IMR-90 (cell line): ENCODE measurements around the gene GPHA2. TPM values are rescaled to one million over a fixed set of nuclear protein-coding genes. Genes with fewer than 3 reads are reported as not detected.
A peak's percentile ranks its signal among the peaks of the same experiment; 100 is the strongest.

Experiments used
- ATAC-seq: fragments of 200-7000 bp; cut with Tn5 transposase; 2 replicates; pipeline ENCODE4 v1.9.1; 2020; ENCODE audit warnings: low read depth, mild to moderate bottlenecking, moderate library complexity
- BruUV-seq: library from RNA; stranded (reverse); fragments of 400-500 nt; replicated peaks from 2 replicates; lab custom pipeline; 2021; lab: Mats Ljungman, UMichigan
- CTCF ChIA-PET: fragments of 300-600 bp; formaldehyde crosslinking; extraction: SDS; loops from one replicate; lab custom pipeline; 2021; ENCODE audit warnings: antibody characterized with exemption; lab: Yijun Ruan, JAX
- POLR2A ChIA-PET: fragments of 300-600 bp; sonication (Branson Sonifier 250); formaldehyde crosslinking; loops from one replicate; lab custom pipeline; 2022; ENCODE audit warnings: antibody characterized with exemption; ENCODE audit not compliant: unreplicated experiment; lab: Charles Lee
- DNase-seq: peaks from one replicate; pipeline ENCODE4 v3.0.0; 2013
- H2AFZ ChIP-seq: replicated peaks from 2 replicates; pipeline ENCODE3; 2013; ENCODE audit warnings: low read length, mild to moderate bottlenecking; ENCODE audit not compliant: poor library complexity
- H2AK5ac ChIP-seq: 2 replicates; pipeline ENCODE4 v1.6.1; 2013; ENCODE audit warnings: low read depth, low read length, inconsistent platforms
- H2AK9ac ChIP-seq: replicated peaks from 2 replicates; pipeline ENCODE3; 2013; ENCODE audit warnings: mild to moderate bottlenecking, low read depth, low read length, moderate library complexity; ENCODE audit not compliant: poor library complexity
- H2BK120ac ChIP-seq: 2 replicates; pipeline ENCODE4 v1.6.1; 2013; ENCODE audit warnings: low read depth, low read length, inconsistent platforms
- H2BK15ac ChIP-seq: 3 replicates; pipeline ENCODE4 v1.6.1; 2013; ENCODE audit warnings: low read depth, low read length, inconsistent platforms
- H2BK20ac ChIP-seq: 2 replicates; pipeline ENCODE4 v1.6.1; 2013; ENCODE audit warnings: low read depth, mild to moderate bottlenecking, inconsistent platforms, low read length, moderate library complexity
- H2BK5ac ChIP-seq: 2 replicates; pipeline ENCODE4 v1.6.1; 2013; ENCODE audit warnings: mild to moderate bottlenecking, low read depth, low read length, inconsistent platforms; ENCODE audit not compliant: poor library complexity, severe bottlenecking
- H3K14ac ChIP-seq: replicated peaks from 2 replicates; pipeline ENCODE4 v1.6.1; 2013; ENCODE audit warnings: low read depth, low read length, inconsistent platforms
- H3K18ac ChIP-seq: 2 replicates; pipeline ENCODE4 v1.6.1; 2013; ENCODE audit warnings: low read depth, low read length, control low read depth
- H3K23ac ChIP-seq: 2 replicates; pipeline ENCODE4 v1.6.1; 2013; ENCODE audit warnings: low read depth, low read length, inconsistent platforms
- H3K27ac ChIP-seq: 2 replicates; pipeline ENCODE4 v1.5.1; 2013; ENCODE audit warnings: mild to moderate bottlenecking, control low read depth, low read length; ENCODE audit not compliant: insufficient read depth
- H3K27me3 ChIP-seq: 2 replicates; pipeline ENCODE4 v1.6.1; 2013; ENCODE audit warnings: low read length; ENCODE audit not compliant: control insufficient read depth, insufficient read depth
- H3K36me3 ChIP-seq: 2 replicates; pipeline ENCODE4 v1.6.1; 2013; ENCODE audit warnings: low read length, mixed read lengths; ENCODE audit not compliant: control insufficient read depth, insufficient read depth
- H3K4ac ChIP-seq: 2 replicates; pipeline ENCODE4 v1.6.1; 2013; ENCODE audit warnings: low read depth, low read length, inconsistent platforms
- H3K4me1 ChIP-seq: 2 replicates; pipeline ENCODE4 v1.6.1; 2013; ENCODE audit warnings: low read length, mixed read lengths; ENCODE audit not compliant: control insufficient read depth, insufficient read depth
- H3K4me2 ChIP-seq: 2 replicates; pipeline ENCODE4 v1.6.1; 2013; ENCODE audit warnings: low read depth, mild to moderate bottlenecking, control low read depth, low read length, moderate library complexity
- H3K4me3 ChIP-seq: 2 replicates; pipeline ENCODE4 v1.5.1; 2013; ENCODE audit warnings: low read depth, mild to moderate bottlenecking, control low read depth, low read length, moderate library complexity; ENCODE audit not compliant: insufficient read depth
- H3K56ac ChIP-seq: 2 replicates; pipeline ENCODE4 v1.6.1; 2013; ENCODE audit warnings: low read length, inconsistent platforms; ENCODE audit not compliant: insufficient read depth; ENCODE audit errors: extremely low read depth
- H3K79me1 ChIP-seq, 2 experiments: 2 replicates each; pipeline ENCODE4 v1.6.1; 2013; ENCODE audit warnings: low read length in 2 of 2, inconsistent platforms in 1 of 2, low read depth in 1 of 2
- H3K9ac ChIP-seq: 2 replicates; pipeline ENCODE4 v1.6.1; 2013; ENCODE audit warnings: low read depth, low read length, control low read depth
- H3K9me1 ChIP-seq: 2 replicates; pipeline ENCODE4 v1.6.1; 2013; ENCODE audit warnings: low read length, inconsistent platforms; ENCODE audit not compliant: insufficient read depth
- H3K9me3 ChIP-seq: 2 replicates; pipeline ENCODE4 v1.6.1; 2013; ENCODE audit warnings: low read length; ENCODE audit not compliant: control insufficient read depth, insufficient read depth
- H4K20me1 ChIP-seq: 2 replicates; pipeline ENCODE4 v1.6.1; 2013; ENCODE audit warnings: low read length, inconsistent platforms; ENCODE audit not compliant: insufficient read depth
- H4K5ac ChIP-seq: 2 replicates; pipeline ENCODE4 v1.6.1; 2013; ENCODE audit warnings: mild to moderate bottlenecking, low read depth, low read length, control low read depth
- H4K8ac ChIP-seq, 2 experiments: 2 replicates each; pipeline ENCODE4 v1.6.1; 2013; ENCODE audit warnings: low read depth in 2 of 2, low read length in 2 of 2, control low read depth in 1 of 2, inconsistent platforms in 1 of 2
- H4K91ac ChIP-seq: 2 replicates; pipeline ENCODE4 v1.6.1; 2013; ENCODE audit warnings: low read depth, low read length, inconsistent platforms; ENCODE audit not compliant: insufficient read depth
- CEBPB ChIP-seq: IDR thresholded peaks from 2 replicates; pipeline ENCODE4 v1.6.1; 2012; ENCODE audit warnings: low read depth, low read length, improper control_type of control experiment
- CHD1 ChIP-seq: IDR thresholded peaks from 2 replicates; pipeline ENCODE4 v1.6.1; 2012; ENCODE audit warnings: low read depth, low read length, improper control_type of control experiment
- FOS ChIP-seq: fragments of 150-350 bp; IDR thresholded peaks from 2 replicates; pipeline ENCODE4 v1.6.1; 2016; ENCODE audit warnings: low read depth, low read length
- MAFK ChIP-seq: IDR thresholded peaks from 2 replicates; pipeline ENCODE4 v1.6.1; 2012; ENCODE audit warnings: low read depth, low read length, improper control_type of control experiment
- MAZ ChIP-seq: IDR thresholded peaks from 2 replicates; pipeline ENCODE4 v1.6.1; 2012; ENCODE audit warnings: low read depth, mild to moderate bottlenecking, low read length, improper control_type of control experiment, moderate library complexity, borderline replicate concordance
- MXI1 ChIP-seq: IDR thresholded peaks from 2 replicates; pipeline ENCODE4 v1.6.1; 2012; ENCODE audit warnings: low read depth, mild to moderate bottlenecking, low read length, moderate library complexity, borderline replicate concordance
- NFE2L2 ChIP-seq: fragments of 150-350 bp; IDR thresholded peaks from 2 replicates; pipeline ENCODE4 v1.6.1; 2016; ENCODE audit warnings: low read depth, mild to moderate bottlenecking, low read length
- POLR2A ChIP-seq: IDR thresholded peaks from 2 replicates; pipeline ENCODE4 v1.6.1; 2012; ENCODE audit warnings: mild to moderate bottlenecking, low read depth, low read length
- RAD21 ChIP-seq: IDR thresholded peaks from 2 replicates; pipeline ENCODE4 v1.6.1; 2012; ENCODE audit warnings: low read length, improper control_type of control experiment
- RCOR1 ChIP-seq: IDR thresholded peaks from 2 replicates; pipeline ENCODE4 v1.6.1; 2012; ENCODE audit warnings: mild to moderate bottlenecking, low read length, improper control_type of control experiment; ENCODE audit not compliant: insufficient replicate concordance
- RFX5 ChIP-seq: IDR thresholded peaks from 2 replicates; pipeline ENCODE4 v1.8.0; 2012; ENCODE audit warnings: low read depth, mild to moderate bottlenecking, low read length, moderate library complexity
- SMC3 ChIP-seq: fragments of 150-350 bp; IDR thresholded peaks from 2 replicates; pipeline ENCODE4 v1.6.1; 2016; ENCODE audit warnings: low read depth, mild to moderate bottlenecking, antibody characterized with exemption, low read length, moderate library complexity
- WGBS, 2 experiments: methylation state at CpG; one replicate each; pipeline versions ENCODE4 v1.1.5 to v1.1.7; 2013; ENCODE audit warnings: missing lambda C conversion rate in 2 of 2; ENCODE audit not compliant: insufficient read length in 1 of 2; ENCODE audit errors: extremely low coverage in 2 of 2; 5-methylcytosine and 5-hydroxymethylcytosine counted together
- dilution Hi-C: fragments of 300-500 bp; cut with HindIII; formaldehyde crosslinking; loops from one replicate; pipeline ENCODE4 v1.14.3; 2018; ENCODE audit warnings: low sequenced_read_pairs; ENCODE audit not compliant: unreplicated experiment
- in situ Hi-C: fragments of 300-500 bp; cut with MboI; formaldehyde crosslinking; loops from 3 replicates; pipeline ENCODE4 v1.14.3; 2019; ENCODE audit warnings: low sequenced_read_pairs, inconsistent platforms, mixed read lengths
- intact Hi-C: fragments of 100-400 bp; cut with micrococcal nuclease; formaldehyde crosslinking; loops from 2 replicates; pipeline ENCODE4 v1.10.0; 2022
- polyA plus RNA-seq, 3 experiments: library from polyadenylated mRNA; depleted of rRNA; stranded (reverse); fragments of >200 nt; gene quantifications; 2 replicates each; pipeline ENCODE4 v1.2.3, GENCODE V29; 2012; ENCODE audit warnings: low replicate concordance in 1 of 3
- total RNA-seq: library from RNA; depleted of rRNA; stranded (reverse); fragments of >200 nt; gene quantifications from 2 replicates; pipeline ENCODE4 v1.2.3, GENCODE V29; 2012
- TF ChIP-seq, protein P1 (sequence below): fragments of 150-350 bp; IDR thresholded peaks from 2 replicates; pipeline ENCODE4 v1.6.1; 2016; ENCODE audit warnings: low read depth, mild to moderate bottlenecking, low read length, moderate library complexity, borderline replicate concordance
- TF ChIP-seq, protein P2 (sequence below): fragments of 150-350 bp; IDR thresholded peaks from 2 replicates; pipeline ENCODE4 v1.6.1; 2017; ENCODE audit warnings: mild to moderate bottlenecking, antibody characterized with exemption, low read length, low read depth
- TF ChIP-seq, protein P3 (sequence below): conservative IDR thresholded peaks from 2 replicates; pipeline ENCODE4 v1.5.1; 2012; ENCODE audit warnings: mild to moderate bottlenecking, low read depth, low read length, improper control_type of control experiment

GPHA2 gene
- total and polyA plus RNA-seq, 2 of the 4 experiments (the other 2 are of a cell fraction), result not detected

DNA sequence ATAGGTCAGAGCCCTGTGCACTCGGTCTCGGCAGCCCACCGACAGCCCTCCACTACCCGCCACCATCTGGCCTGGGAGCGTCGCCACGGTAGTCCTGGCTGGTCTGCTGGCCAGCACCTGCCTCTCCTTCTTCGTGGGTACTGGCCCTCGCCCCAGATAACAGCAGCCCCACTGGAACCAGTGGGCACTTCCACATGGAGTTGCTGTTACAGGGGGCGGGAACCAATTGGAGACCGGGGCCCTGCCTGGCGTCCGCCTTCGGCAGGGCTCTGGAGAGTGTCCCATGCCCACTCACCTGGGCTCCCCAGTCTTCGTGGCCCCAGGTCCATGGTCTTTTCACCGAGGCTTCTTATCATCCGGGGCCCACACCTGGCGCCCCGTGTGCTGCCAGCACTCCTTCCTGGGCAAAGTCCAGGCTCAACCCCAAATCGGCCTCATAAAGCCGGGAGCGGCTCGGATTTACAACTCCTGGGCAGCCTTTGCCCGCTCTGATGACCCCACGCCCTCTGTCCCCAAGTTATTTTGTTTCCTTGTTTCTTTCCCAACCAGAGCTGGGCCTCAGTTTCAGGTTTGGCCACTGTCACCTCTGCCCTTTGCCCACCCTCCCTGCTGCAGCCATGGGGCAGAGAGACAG lies 44.4 kb downstream of the GPHA2 start:
- peaks cover 4% of the 10 kb centered on the region; the same call in 1 of the 2 replicates for H4K20me1 ChIP-seq
- H3K4me3 ChIP-seq, result no peak overlapping the region
- no peak overlapping the region for H4K8ac ChIP-seq
- H3K18ac ChIP-seq, result no peak overlapping the region
- 0 out of 2 replicates have a peak overlapping the region, but pooled peaks have one; percentile 10 for H2AK5ac ChIP-seq
- no peak overlapping the region for H3K9ac ChIP-seq
- H2BK15ac ChIP-seq, result no peak overlapping the region
- no peak overlapping the region for H4K91ac ChIP-seq
- DNase-seq, result no peak
- H3K79me1 ChIP-seq, result peaks cover 0 to 3% of the 10 kb centered on the region in 2 experiments; a peak in 1 of 4 replicates
- H2BK120ac ChIP-seq, result no peak overlapping the region
- no peak overlapping the region for H4K5ac ChIP-seq
- 90% methylated on average over 20 of the region's 25 CpGs; no CpG with 5 or more reads in 1 of the 2 experiments for WGBS, 2 experiments
- H3K27me3 ChIP-seq, result no peaks in the 10 kb centered on the region
- in situ Hi-C loops (loop anchor here (5.0 kb wide), 1 partner anchor 44 kb away; no protein-coding TSS in a partner anchor), dilution Hi-C loops (no loop called here), intact Hi-C loops (no loop called here)
- ATAC-seq, result no peak
- H3K23ac ChIP-seq, result no peak overlapping the region
- H3K9me3 ChIP-seq, result no peaks in the 10 kb centered on the region
- no TSS peak for BruUV-seq
- no peak overlapping the region for H3K4ac ChIP-seq
- no peak overlapping the region for H3K56ac ChIP-seq
- H2BK20ac ChIP-seq, result no peak overlapping the region
- H3K27ac ChIP-seq, result no peak overlapping the region
- 0 out of 2 replicates have a peak, but pooled peaks cover 3% of the 10 kb centered on the region for H3K9me1 ChIP-seq
- peak overlapping the region; percentile 40 for H2AK9ac ChIP-seq
- H2BK5ac ChIP-seq, result no peak overlapping the region
- H2AFZ ChIP-seq, result no peak overlapping the region
- peaks cover 5% of the 10 kb centered on the region; the same call in 1 of the 2 replicates for H3K4me1 ChIP-seq
- H3K4me2 ChIP-seq, result no peak overlapping the region
- ChIA-PET CTCF (interaction anchor here (0.6 to 1.4 kb wide), 2 partner anchors 36 to 43 kb away, joined by 3 to 5 read pairs; no protein-coding TSS in a partner anchor), POLR2A (no interaction called here)
- H3K14ac ChIP-seq, result no peak overlapping the region
- H3K36me3 ChIP-seq, result peaks cover 6% of the 10 kb centered on the region; the same call in 1 of the 2 replicates
- TF ChIP-seq RFX5 (no peak), CHD1 (no peak), RCOR1 (no peak), SMC3 (no peak), POLR2A (no peak), MAZ (no peak), FOS (no peak), CEBPB (no peak), RAD21 (no peak), NFE2L2 (no peak), MAFK (no peak), MXI1 (no peak)
- TF ChIP-seq, protein P1, sequence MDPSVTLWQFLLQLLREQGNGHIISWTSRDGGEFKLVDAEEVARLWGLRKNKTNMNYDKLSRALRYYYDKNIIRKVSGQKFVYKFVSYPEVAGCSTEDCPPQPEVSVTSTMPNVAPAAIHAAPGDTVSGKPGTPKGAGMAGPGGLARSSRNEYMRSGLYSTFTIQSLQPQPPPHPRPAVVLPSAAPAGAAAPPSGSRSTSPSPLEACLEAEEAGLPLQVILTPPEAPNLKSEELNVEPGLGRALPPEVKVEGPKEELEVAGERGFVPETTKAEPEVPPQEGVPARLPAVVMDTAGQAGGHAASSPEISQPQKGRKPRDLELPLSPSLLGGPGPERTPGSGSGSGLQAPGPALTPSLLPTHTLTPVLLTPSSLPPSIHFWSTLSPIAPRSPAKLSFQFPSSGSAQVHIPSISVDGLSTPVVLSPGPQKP, result no peak
- TF ChIP-seq, protein P2, sequence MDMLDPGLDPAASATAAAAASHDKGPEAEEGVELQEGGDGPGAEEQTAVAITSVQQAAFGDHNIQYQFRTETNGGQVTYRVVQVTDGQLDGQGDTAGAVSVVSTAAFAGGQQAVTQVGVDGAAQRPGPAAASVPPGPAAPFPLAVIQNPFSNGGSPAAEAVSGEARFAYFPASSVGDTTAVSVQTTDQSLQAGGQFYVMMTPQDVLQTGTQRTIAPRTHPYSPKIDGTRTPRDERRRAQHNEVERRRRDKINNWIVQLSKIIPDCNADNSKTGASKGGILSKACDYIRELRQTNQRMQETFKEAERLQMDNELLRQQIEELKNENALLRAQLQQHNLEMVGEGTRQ, result no peak
- TF ChIP-seq, protein P3, sequence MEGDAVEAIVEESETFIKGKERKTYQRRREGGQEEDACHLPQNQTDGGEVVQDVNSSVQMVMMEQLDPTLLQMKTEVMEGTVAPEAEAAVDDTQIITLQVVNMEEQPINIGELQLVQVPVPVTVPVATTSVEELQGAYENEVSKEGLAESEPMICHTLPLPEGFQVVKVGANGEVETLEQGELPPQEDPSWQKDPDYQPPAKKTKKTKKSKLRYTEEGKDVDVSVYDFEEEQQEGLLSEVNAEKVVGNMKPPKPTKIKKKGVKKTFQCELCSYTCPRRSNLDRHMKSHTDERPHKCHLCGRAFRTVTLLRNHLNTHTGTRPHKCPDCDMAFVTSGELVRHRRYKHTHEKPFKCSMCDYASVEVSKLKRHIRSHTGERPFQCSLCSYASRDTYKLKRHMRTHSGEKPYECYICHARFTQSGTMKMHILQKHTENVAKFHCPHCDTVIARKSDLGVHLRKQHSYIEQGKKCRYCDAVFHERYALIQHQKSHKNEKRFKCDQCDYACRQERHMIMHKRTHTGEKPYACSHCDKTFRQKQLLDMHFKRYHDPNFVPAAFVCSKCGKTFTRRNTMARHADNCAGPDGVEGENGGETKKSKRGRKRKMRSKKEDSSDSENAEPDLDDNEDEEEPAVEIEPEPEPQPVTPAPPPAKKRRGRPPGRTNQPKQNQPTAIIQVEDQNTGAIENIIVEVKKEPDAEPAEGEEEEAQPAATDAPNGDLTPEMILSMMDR, result no peak
